ENCODE results near the gene ZNF277.

ZNF277 gene

DNA sequence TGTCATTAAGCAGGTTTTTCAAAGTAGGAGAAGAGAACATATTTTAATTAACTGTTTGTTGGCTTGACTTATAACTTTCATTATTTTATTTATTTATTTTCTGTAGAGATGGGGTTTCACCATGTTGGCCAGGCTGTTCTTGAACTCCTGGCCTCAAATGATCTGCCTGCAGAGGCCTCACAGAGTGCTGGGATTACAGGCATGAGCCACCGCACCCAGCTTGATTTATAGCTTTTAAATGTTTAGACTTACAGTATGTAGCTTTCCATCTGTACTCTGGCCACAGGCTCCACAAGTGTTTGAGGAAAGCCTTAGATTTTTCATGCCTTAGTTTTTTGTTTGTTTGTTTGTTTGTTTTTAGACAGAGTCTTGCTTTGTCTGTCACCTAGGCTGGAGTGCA lies 171.1 kb downstream of the ZNF277 start:
- no peak overlapping the region for H3K4me3 ChIP-seq (ENCODE audit: low read depth, low read length)
- TF ChIP-seq, protein P1, sequence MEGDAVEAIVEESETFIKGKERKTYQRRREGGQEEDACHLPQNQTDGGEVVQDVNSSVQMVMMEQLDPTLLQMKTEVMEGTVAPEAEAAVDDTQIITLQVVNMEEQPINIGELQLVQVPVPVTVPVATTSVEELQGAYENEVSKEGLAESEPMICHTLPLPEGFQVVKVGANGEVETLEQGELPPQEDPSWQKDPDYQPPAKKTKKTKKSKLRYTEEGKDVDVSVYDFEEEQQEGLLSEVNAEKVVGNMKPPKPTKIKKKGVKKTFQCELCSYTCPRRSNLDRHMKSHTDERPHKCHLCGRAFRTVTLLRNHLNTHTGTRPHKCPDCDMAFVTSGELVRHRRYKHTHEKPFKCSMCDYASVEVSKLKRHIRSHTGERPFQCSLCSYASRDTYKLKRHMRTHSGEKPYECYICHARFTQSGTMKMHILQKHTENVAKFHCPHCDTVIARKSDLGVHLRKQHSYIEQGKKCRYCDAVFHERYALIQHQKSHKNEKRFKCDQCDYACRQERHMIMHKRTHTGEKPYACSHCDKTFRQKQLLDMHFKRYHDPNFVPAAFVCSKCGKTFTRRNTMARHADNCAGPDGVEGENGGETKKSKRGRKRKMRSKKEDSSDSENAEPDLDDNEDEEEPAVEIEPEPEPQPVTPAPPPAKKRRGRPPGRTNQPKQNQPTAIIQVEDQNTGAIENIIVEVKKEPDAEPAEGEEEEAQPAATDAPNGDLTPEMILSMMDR (IDR thresholded peaks at IDR 0.05; ENCODE audit: borderline replicate concordance, insufficient read depth, low read depth, low read length): no peak

DNA sequence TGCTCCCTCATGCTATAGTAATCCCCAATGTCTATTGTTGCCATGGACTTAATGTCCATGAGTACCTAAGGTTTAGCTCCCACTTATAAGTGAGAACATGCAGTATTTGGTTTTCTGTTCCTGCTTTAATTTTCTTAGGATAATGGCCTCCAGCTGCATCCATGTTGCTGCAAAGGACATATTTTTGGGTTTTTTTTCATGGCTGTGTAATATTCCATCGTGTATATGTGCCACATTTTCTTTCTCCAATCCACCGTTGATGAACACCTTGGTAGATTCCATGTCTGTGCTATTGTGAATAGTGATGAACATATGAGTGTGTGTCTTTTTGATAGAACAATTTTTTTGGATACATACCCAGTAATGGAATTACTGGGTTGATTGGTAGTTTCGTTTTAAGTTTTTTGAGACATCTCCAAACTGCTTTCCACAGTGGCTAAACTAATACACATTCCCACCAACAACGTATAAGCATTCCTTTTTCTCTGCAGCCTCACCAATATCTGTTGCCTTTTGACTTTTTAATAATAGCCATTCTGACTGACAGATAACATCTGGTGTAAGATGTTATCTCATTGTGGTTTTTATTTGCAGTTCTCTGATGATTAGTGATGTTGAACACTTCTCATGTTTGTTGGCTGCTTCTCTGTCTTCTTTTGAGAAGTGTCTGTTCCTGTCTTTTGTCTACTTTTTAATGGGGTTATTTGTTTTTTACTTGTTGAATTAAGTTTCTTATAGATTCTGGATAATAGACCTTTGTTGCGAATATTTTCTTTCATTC lies 175.0 kb downstream of the ZNF277 start:
- H3K4me3 ChIP-seq (ENCODE audit: low read depth, low read length): no peak overlapping the region
- TF ChIP-seq, protein P1 (IDR thresholded peaks at IDR 0.05; ENCODE audit: borderline replicate concordance, insufficient read depth, low read depth, low read length): no peak

DNA sequence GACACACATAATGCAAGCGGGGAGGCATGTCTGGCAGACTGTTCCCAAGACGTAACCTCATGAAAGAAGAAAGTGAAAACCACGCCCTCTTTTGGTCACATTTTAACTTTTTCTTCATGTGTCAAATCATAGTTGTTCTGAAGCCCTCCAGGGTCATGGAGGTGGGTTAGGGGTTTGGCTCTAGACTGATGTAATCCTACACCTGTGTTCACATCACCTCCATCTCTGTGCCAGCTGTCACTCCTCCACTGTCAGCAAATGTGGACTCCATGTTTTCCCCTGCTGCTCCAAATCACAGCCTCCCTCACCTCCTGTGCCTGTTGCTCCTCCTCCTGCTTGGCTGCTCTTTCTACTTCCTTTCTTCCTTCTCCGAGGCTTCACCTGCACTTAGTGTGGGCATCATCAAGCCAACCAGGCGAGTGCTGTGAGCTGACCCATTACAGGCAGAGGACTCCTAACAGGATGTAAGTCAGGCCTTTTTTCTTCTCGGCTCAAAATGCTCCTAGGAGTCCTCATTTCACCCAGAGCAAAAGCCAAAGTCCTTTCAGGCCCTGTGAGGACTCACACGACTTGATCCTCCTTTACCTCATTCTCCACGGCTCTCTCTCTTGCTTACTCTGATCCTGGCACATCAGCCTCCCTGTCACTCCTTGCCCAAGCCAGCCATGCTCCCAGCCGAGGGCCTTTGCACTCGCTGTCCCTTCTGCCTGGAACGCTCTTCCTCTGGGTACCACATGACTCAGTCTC lies 177.3 kb downstream of the ZNF277 start:
- TF ChIP-seq, protein P1 (IDR thresholded peaks at IDR 0.05; ENCODE audit: borderline replicate concordance, insufficient read depth, low read depth, low read length): no peak

DNA sequence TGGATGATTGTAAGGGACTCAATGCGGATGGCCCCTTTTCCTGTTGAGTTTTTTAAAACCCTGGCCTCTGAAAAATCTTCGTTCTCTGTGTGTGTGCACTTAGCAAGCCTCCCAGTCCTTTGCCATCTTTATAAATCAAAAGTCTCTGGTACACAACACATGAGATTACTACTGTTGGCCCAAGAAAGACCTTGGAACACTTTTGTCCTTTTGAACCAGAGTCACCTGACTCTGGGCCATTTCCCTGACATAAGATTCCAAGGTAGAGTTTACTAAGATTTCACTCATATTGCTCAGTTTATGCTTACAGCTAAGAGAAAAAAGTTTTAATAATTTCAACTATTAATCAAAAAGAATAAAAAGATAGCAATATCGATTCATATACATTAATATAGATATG lies 179.0 kb downstream of the ZNF277 start:
- TF ChIP-seq, protein P1 (IDR thresholded peaks at IDR 0.05; ENCODE audit: borderline replicate concordance, insufficient read depth, low read depth, low read length): no peak
- H3K4me3 ChIP-seq (ENCODE audit: low read depth, low read length): no peak overlapping the region

More for the DNA sequence above, 177.3 kb downstream of the ZNF277 start:
- H3K4me3 ChIP-seq (ENCODE audit: low read depth, low read length): no peak overlapping the region

DNA sequence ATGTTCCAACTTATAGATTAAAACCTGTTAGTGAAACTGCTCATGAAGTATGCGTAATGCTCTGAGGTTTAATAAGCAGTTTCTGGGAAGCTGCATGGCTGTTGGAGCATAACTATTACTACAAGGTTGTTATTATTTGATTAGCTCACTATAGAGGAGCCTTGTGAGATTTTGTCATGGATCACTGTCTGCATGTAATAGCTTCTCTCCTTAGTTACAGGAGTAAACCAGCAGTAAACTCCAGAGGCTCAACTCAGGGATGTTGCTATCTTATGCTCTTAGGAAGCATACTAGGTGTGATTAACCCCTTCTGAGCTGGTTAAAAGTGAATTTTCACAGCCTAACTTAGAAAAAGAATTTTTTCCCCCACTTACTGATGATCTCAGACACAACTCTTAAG lies 180.1 kb downstream of the ZNF277 start:
- no peak overlapping the region for H3K4me3 ChIP-seq (ENCODE audit: low read depth, low read length)
- TF ChIP-seq, protein P1 (IDR thresholded peaks at IDR 0.05; ENCODE audit: borderline replicate concordance, insufficient read depth, low read depth, low read length): no peak

DNA sequence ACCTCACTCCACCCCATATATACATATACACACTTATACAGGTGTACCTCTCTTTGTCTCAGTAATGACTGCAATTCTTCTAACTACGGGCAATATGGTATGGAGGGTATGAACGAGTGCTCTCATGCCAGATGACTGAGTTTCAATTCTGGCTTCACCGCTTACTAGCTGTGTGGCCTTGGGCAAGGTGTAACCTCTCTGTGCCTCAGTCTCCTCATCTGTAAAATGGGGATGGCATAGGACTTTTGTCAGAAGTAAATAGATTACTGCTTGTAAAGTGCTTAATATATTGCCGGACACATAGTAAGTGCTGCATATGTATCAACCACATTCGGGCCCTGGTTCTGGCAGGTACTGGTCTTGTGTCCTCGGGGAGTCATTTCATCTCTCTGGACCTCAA lies 183.7 kb downstream of the ZNF277 start:
- H3K4me3 ChIP-seq (ENCODE audit: low read depth, low read length): no peak overlapping the region

DNA sequence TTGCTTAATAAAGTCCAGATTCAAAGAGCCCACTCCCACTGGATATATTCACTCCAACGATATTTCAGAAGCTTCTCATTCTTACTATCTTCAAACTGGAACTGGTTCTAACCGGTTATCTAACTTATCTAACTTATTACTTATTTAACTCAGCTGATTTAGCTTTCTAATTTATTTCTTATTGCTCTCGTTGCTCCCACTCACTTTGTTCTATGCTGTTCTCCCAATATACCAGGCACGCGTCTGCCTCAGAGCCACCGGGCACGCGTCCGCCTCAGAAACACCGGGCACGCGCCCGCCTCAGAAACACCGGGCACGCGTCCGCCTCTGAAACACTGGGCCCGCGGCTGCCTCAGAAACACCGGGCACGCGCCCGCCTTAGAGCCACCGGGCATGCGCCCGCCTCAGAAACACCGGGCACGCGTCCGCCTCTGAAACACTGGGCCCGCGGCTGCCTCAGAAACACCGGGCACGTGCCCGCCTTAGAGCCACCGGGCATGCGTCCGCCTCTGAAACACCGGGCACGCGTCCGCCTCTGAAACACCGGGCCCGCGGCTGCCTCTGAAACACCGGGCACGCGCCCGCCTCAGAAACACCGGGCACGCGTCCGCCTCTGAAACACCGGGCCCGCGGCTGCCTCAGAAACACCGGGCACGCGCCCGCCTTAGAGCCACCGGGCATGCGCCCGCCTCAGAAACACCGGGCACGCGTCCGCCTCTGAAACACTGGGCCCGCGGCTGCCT lies 184.8 kb downstream of the ZNF277 start:
- peak overlapping the region; percentile 59 for H3K4me3 ChIP-seq (ENCODE audit: low read depth, low read length)

More for the DNA sequence above, 183.7 kb downstream of the ZNF277 start:
- TF ChIP-seq, protein P1 (IDR thresholded peaks at IDR 0.05; ENCODE audit: borderline replicate concordance, insufficient read depth, low read depth, low read length): no peak

DNA sequence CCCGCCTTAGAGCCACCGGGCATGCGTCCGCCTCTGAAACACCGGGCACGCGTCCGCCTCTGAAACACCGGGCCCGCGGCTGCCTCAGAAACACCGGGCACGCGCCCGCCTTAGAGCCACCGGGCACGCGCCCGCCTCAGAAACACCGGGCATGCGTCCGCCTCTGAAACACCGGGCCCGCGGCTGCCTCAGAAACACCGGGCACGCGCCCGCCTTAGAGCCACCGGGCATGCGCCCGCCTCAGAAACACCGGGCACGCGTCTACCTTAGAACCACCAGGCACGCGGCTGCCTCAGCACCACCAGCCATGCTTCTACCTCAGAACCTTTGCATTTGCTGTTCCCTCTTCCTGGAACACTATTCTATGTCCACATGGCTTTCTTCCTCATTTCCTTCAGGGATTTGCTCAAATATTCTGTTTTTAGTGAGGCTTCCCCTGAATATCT lies 185.4 kb downstream of the ZNF277 start:
- H3K4me3 ChIP-seq (ENCODE audit: low read depth, low read length): peak overlapping the region; percentile 59
